NCI-H345 treated with DMSO at 0.1 percent for 48 hours (cell line): ENCODE results near the gene GYS1.

Experiments
- DNase-seq: peaks from one replicate; lab custom pipeline; 2025; ENCODE audit not compliant: unreplicated experiment; lab: John Stamatoyannopoulos, UW

GYS1 gene

GRCh38 chr19:48990400-48990799 is 2.7 kb downstream of the GYS1 start:
- no peak for DNase-seq

GRCh38 chr19:48989701-48990291 is 3.3 kb downstream of the GYS1 start:
- no peak for DNase-seq

GRCh38 chr19:48988860-48989259 is 4.2 kb downstream of the GYS1 start:
- DNase-seq = no peak

- DNase-seq = no peak
Measured at GRCh38 chr19:48988286-48988685, 4.8 kb downstream of the GYS1 start.

- no peak for DNase-seq
Measured at GRCh38 chr19:48987323-48987722, 5.8 kb downstream of the GYS1 start.

- DNase-seq = no peak
Measured at GRCh38 chr19:48986211-48986610, 6.9 kb downstream of the GYS1 start.

- no peak for DNase-seq
Measured at GRCh38 chr19:48985711-48986110, 7.4 kb downstream of the GYS1 start.

- DNase-seq = no peak
Measured at GRCh38 chr19:48982280-48982679, 10.8 kb downstream of the GYS1 start.

GRCh38 chr19:48977061-48977460 is 16.0 kb downstream of the GYS1 start:
- no peak for DNase-seq

GRCh38 chr19:48975947-48976847 is 16.9 kb downstream of the GYS1 start:
- DNase-seq = no peak

- DNase-seq = peak; percentile 13
Measured at GRCh38 chr19:48970923-48971395, 22.1 kb downstream of the GYS1 start.

GRCh38 chr19:48970139-48970766 is 22.9 kb downstream of the GYS1 start:
- no peak for DNase-seq

- no peak for DNase-seq
Measured at GRCh38 chr19:48969276-48970138, 23.6 kb downstream of the GYS1 start.

- DNase-seq = no peak
Measured at GRCh38 chr19:48968813-48969218, 24.3 kb downstream of the GYS1 start.

GRCh38 chr19:48968179-48968661 is 24.9 kb downstream of the GYS1 start:
- no peak for DNase-seq

- no peak for DNase-seq
Measured at GRCh38 chr19:48967346-48968178, 25.5 kb downstream of the GYS1 start.

- no peak for DNase-seq
Measured at GRCh38 chr19:48966541-48967345, 26.4 kb downstream of the GYS1 start.

GRCh38 chr19:48965806-48966540 is 27.1 kb downstream of the GYS1 start:
- DNase-seq = peak; percentile 65
